HG03025 (cell line): ENCODE measurements around the gene SLX4IP.

Experiments used
- ATAC-seq: cut with Tn5 transposase; IDR thresholded peaks from one replicate; pipeline ENCODE4 v1.9.1; 2021; ENCODE audit warnings: mild to moderate bottlenecking, moderate library complexity; ENCODE audit not compliant: unreplicated experiment, low FRiP score

The SLX4IP gene

DNA sequence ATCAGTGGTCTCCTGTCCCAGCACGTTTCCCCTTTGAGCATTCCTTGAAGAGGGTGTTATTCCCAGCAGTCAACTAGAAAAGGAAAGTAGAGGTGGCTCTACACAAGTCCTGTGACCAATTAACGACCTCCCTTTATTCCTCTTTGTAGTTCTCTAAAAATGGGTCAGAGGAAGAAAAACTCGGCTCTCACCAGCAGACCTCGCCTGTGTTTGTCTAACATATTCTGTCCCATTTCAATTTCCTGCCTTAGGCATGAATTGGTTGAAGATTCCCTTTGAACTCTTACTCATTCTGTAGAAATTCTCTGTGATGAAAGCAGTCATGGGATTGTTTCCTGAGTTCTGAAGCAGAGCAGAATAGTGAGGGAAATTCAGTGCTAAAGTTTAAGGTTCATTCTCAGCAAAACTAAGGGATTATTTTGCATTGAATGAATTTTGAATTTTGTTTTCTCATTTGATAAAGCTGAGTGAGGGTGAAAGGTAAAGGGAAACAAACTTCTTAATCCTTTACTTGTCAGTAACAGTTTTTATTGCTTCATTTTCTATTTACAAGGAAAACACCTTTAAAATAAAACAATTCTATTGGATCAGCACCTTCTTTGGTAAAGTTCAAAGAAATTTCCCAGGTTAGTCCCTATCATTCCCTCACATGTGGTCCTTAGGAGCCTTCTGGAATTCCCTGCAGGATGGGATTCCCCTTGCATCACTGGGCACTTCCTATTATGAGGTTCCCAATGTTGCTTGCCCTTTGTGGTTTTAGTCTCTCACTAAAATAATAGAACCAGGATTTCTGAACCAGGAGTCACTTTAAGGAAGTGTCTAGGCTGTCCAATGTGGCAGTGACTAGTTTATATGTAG lies 105.8 kb downstream of the SLX4IP start:
- ATAC-seq: no peak

DNA sequence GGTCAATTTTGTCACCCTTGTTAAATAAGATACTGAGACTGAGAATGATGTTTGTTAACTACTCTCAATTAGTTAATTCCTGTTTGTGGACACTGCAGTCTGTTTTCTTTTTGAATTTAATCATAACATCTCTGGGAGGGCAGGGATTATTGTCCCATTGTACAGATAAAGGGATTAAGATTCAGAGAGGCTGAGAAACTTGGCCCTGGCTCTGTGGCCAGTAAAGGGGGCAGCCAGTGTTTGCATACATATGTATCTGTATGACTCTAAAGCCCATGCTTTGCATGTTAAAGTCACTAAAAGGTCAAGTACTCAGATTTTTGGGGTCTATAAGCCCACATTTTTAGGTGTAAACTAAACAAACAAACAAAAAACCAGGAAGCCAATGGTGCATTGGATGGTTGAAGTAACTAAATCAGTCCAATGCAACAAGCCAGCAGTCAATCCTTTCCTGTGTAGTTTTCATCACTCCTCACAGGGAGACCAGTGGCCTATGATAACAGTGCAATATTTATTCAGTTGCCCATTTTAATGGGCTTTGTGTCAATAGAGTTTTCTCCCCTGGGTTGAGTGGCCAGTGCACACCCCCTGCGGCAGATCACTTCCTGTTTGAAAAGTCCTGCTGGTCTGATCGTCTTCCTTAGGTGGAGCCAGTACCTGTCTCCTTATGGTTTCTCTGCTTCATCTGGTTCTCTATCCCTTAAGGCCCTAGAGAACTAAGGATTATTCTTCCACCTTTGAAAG lies 106.7 kb downstream of the SLX4IP start:
- no peak for ATAC-seq

DNA sequence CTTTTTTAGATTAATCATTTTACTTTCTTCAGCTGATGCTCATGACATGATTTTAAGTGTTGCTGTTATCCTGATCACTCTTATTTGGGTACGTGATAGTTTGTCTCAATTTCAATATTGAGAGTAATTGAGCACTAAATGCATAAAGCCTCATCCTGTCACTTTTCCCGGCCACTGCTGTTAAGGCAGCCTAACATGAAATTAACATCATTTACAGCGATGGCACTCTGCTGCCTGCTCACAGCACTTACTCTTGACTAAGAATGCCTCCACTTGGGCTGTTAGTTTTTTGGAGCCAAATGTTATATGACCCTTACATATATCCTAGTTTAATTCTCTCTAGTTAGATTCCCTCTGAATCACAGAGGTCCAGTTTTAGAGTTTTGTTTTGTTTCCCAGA lies 107.3 kb downstream of the SLX4IP start:
- no peak for ATAC-seq

DNA sequence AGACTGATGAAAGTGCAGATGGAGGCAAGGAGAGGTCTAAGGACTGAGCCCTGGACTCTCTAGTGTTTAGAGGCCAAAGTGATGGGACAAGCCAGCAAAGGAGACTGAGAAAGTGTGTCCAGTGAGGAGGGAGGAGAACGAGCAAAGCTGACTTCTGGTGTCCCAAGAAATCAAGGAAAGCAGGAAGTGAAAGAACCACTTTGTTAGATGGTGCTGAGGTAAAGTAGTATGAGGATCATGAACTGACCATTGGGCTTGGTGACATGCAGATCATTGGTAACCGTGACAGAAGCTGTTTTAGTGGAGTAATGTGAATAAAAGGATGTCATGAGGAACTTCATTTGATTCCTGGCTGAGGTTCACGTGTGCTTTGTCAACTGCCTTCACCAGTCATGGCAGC lies 108.4 kb downstream of the SLX4IP start:
- ATAC-seq: no peak

DNA sequence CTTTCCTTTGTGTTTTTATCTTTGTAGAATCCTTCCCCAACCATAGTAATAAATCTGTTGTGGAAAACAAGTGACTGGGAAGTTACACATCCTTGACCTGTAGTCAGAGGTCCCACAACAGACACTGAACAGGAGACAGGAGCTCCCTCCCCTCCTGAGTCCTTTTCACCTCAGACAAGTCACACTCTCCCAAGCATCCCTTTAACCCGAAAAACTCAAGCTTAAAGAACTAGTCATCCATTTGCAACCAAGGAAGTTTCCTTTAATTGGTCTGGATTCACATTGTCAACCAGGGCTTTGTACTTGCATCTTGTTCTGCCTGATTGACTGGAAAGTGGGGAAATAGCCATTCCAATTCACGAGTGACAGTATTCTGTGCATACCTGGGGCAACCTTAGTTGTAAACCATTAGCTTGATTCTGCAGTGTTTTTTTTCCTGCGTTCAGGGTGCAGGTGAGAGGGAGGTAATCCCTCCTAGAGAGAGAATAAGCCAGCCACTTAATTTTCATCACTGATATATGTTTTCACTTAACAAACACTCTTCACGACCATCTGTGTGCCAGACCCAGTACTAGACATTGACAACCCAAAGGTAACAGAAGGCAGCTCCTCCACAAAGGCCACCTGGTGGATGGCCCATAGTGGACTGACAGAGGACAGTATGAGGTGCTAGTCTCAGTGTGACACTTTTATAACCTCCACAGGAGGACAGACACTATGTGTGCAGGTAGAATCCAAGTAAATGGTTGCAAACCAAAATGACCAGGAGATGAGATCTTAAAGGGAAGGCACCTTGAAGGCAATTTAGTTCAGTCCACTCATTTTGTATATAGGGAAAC lies 112.4 kb downstream of the SLX4IP start:
- ATAC-seq: no peak

DNA sequence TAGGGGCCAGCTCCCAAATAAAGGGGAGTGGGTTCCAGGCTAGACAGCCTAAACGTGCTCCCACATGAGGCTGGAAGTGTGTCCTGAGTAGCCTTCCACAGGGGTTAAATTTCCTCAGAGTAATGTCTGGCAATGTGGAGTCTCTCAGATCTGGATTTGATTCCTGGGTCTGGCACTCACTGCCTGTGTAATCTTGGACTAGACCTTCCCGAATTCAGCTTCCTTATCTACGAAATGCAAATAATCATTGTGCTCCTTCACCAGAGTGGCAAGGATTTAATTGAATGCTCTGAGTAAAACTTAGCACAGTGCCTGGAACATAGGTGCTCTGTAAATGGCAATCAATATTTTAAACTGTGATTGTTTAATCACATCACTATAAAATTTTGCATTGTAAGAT lies 114.4 kb downstream of the SLX4IP start:
- no peak for ATAC-seq

DNA sequence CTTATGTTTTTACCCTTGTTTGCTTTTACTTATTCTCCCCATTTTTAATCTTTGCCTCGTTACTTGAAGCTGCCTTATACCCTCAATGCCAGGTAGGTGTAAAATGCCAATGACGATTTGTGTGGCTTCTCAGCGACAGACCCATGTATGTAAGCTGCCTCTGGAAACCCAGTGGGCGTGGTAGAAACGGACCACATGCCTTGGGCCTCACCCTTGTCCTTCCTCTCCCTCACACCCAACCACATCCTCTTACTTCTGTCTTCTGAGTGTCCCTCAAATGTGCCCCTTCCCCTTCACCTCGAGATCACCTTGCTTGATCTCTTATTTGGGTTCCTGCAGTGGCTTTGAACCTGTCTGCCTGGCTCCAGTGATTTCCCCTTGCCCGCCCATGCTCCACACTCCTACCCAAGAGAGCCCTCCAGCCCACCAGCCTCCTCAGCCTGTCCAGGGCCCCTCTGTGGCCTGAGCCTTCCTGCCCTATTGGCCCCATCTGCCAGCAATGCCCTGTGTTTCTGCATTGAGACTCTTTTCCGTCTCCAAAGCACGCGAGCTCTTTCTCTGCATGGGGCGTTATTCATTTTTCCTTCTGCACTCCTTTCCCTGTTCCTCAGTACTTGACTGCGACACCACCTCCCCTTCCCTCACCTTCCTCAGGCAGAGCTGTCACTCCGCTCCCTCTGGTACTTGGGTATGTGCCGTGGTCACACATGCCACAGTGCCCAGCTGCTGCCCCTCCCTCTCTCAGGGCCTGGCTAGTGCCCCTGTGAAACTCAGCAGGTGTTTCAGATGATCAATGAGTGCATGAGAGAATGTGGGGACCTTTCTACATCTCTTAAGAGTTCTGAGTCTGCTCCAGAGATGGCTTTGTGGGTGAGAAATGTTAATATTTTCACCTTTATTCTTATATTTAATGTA lies 115.4 kb downstream of the SLX4IP start:
- no peak for ATAC-seq

DNA sequence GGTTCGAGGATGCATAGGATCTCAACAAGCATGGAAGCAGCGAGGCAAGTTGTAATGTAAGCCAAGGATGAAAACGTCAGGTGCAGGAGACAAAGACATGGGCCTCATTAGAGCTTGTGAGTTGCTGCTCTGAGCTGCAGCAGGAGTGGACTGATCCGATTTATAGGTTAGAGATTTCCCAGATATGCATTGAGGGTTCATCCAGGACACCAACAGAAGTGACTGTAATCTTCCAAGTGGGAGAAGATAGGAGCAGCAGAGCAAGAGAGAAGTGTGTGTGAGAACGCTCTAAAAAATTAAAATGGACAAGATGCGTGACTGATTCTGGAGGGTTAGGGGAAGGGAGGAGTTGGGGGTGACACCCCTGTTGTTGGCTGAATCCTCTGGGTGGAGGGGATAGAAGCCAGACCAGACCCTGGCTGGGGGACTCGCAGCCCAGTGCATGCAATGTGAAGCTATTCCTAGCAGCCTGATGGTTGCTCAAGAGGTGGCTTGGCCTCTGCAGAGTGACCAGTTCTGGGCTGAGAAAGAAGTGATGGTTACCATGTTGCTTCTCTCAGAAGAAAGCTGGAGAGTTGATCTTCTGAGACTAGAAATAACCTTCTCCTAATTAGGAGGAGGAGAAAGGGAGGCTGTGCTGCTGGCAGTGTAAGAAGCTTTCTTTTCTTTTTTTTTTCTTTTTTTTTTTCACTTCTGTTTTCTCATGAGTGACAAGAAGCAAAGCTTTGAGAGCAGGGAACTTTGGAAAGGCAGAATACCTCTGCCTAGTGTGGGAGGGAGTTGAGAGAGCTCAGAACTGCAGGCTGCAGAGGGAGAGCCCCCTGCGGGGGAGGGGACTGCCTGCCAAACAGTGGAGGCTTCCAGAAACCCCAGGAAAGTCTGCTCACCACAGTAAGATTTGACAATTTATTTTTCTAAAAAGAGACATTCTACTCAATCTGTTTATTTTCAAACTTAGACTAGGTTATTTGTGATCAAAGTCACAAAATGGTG lies 116.9 kb downstream of the SLX4IP start:
- ATAC-seq: peak; percentile 66

DNA sequence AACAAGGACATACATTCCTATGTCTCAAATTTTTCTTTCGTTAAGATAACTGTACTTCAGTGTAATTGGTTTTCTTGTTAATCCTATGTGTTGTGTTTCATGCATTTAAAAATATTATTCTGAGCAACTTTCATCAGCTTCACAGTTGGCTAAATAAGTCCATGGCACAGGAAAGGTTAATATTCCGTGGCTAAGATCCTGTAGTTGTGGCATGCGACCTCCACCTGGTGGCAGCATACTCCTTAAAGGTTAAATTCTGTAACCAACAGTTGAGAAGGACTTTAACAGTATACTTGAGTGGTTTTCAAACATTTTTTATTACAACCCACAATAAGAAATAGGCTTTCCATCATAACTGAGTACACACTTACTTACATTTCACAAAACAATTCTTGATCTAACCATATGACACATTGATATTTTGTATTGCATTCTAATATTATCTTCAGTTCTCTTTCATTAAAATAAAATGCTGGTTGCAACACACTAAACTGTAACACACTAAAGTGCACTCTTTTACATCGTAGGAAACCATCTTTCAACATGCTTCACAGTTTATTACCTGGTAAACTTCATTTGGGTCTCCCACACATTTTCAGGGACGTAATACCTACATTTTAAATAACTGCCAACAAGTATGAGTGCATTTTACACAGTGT lies 118.3 kb downstream of the SLX4IP start:
- no peak for ATAC-seq

DNA sequence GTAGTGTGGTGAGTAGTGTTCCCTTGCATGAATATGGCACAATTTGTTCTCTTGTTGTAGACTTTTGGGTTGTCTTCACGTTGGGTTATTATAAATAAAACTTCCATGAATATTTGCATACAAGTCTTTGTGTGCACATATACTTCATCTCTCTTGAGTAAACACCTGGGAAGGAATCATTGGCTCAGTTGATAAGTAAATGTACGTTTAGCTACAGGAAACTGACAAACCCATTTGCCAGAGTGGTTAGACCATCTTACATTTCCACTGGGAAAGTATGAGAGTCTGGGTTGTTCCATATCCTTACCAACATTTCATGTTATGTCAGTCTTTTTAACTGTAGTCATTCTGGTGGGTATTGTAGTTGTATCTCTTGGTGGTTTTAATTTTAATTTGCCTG lies 119.2 kb downstream of the SLX4IP start:
- ATAC-seq: no peak

DNA sequence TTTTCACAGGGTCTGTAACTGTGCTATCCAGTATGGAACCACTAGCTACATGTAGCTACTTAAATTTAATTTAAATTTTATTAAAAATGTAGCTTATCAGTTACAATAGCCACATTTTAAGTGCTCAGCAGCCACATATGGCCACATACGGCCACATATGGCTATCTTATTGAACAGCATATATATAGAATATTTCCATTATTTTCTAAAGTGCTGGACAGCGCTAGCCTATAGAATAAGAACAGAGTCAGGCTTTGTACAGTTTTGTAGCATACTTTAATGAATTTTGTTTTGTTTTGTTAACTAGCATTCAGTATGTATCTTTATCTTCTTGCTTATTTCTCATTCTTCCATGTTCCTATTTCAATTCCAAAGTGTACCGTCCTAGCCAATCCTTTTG lies 120.3 kb downstream of the SLX4IP start:
- ATAC-seq: no peak

DNA sequence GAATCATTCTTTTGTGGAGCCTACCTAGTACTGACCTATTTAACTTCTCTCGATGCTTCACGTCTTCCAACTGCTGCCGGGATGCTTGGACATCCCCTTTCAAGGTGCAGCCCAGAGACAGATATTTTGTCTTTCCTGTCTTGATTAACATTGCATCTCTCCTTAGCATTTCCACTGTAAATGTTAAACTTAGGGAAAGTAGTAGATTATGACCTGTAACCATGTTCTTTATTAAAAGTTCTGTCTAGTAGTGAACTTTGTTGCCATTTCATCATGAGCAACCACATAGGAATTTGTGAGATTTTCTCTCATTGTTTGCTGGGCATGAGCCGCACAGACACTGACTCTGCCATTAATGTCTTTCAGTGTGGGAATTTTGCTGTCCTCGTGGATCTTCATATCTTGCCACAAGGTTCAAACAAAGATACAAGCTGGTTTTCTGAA lies 120.8 kb downstream of the SLX4IP start:
- no peak for ATAC-seq

DNA sequence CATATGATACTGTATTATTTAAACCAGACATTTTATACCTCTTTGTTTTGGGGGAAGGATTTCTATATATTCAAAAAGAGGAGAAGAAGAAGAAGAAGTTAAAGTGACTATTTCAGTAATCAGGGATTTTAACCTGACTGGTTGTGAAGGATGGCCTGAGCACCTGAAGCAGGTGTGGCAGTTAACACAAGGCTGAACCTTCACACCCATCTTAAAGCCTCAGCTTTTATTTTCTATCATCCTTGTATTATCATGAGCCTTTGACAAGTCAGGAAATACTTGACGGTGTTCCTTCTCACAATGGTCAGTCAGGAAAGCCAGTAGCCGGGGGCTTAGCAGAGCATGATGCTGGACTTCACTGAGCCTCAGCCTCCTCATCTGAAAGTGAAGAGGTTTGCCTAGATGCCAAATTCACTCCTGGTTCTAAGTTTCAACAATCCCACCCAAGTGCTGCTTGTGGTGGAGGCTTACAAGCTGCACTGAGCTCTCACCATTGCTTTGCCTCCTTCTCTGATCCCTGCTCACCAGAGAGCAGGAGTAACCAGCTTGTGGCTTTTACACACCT lies 121.5 kb downstream of the SLX4IP start:
- no peak for ATAC-seq

DNA sequence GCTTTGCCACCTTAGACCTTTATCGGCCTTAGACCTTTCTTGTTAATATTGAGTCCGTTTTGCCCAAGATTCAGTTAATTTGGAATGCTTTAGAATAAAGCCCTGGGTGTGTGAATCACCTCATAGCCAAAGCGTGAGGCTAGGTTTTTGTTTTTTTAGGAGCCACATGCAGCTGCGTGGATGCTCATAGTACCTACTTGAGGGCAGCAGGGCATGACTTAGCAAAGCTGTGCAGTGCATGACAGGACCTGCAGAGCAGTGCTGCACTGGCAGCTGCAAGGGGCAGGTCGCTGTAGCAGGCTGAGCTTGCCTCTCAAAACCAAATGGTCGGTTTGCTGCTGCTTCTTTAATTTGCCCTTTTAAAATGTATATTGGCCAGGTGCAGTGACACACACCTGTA lies 122.6 kb downstream of the SLX4IP start:
- no peak for ATAC-seq

DNA sequence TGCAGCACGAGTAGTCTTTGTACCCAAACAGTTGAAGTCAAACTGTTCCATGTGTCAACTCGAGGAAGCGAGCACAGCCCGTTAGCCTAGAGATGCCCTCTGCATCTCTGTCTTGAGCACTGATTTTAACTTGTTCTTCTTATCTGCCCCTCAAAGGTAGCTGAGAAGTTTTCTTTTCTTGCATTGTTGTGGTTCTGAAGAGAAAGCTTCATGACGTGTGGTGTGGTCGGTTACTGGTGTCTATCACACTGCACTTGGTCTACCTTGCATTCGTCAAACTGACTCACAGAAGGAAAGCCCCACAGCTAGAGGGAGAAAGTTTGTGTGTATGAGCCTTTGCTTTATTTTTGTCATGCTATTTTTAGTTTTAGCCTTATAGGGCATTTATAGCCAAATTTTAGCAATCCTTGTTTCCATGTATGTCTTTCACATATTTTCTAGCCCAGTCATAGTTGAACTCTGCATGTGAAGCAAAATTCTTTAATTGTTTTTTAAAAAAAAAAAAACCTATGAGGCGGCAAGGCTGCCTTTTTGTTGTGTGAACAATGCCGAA lies 123.6 kb downstream of the SLX4IP start:
- ATAC-seq: no peak

DNA sequence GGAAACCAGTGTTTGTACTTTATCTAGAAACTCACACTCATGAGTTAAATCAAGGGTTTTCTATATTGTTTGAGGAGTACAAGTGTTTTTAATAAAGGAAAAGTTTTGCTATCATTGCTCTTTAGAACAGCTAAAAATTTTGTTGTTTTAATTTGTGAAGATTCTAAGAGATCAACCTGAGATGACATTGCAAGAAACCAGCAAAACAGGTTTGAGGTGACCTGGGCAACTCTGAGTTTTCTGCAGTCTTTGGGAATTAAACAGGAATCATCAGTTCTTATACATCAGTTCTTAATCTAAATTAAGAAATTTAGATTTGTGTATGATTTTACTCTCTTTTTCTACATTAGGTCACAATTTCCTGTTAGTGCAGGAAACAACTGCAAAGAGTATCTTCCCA lies 124.2 kb downstream of the SLX4IP start:
- ATAC-seq: no peak

DNA sequence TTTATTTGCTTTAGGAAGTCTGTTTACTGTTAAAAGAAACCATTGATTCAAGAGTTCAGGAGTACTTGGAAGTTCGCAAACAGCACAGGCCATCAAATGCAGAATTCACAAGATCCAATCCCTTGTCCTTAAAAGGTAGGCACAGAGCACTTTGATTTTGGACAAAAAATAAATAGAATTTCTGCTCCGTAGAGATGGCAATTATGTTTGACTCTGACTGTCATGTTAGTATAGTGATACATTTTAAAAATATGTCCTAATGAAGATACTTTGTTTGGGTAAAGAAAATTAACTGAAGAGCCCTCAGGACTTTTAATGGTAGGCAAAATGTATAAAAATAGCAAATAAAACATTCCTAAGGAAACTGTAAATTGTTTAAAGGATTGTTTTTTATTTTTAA lies 125.6 kb downstream of the SLX4IP start:
- no peak for ATAC-seq

DNA sequence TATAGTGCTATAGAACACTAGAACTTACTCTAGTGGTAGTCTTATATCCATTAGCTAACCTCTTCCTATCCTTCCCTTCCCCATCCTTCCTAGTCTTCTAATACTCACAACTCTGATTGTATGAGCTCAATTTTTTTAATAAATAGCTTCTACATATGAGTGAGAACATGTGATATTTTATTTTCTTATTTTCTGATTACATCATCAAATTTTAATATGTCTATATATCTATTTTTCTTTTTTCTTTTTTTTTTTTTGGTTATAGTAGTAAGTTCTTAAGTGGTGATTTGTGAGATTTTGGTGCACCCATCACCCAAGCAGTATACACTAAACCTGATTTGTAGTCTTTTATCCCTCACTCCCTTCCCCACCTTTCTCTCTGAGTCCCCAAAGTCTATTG lies 126.2 kb downstream of the SLX4IP start:
- ATAC-seq: no peak
